ENCODE data around the gene FYN.

GRCh38 chr6:111795558-111795957 is 77.7 kb downstream of the FYN start:
- TF ChIP-seq YY1 (IDR thresholded peaks at IDR 0.05; ENCODE audit: insufficient read depth, insufficient read length) (no peak), ZNF274 (IDR thresholded peaks at IDR 0.05; ENCODE audit: low read depth, low read length) (no peak)

All from NT2/D1 (cell line).